Placental epithelial cell (primary cell): ENCODE results near the gene GPR148. TPM values are rescaled to one million over a fixed set of nuclear protein-coding genes. Genes with fewer than 3 reads are reported as not detected.

Source experiments
- total RNA-seq: library from RNA; depleted of rRNA; stranded (reverse); fragments of >200 nt; gene quantifications from 2 replicates; pipeline ENCODE4 v1.2.3, GENCODE V29; 2012

The GPR148 gene
- not detected in 2 replicates for total RNA-seq

GRCh38 chr2:130728549-130729316 is at the start of gene GPR148:
Gene GPR148, plus strand, starts transcription at chr2:130729070. Its CDS starts 82 bp downstream, at chr2:130729152.

GRCh38 chr2:130755256-130756052 is 26.6 kb downstream of the GPR148 start, which contains the start of gene AMER3:
Gene AMER3, plus strand, starts transcription at chr2:130755540. Its CDS starts 6,533 bp downstream, at chr2:130762073.

Other genes with a start within 250 kb of the GPR148 start
- not detected in 2 replicates for gene POTEI, start 219.7 kb upstream of the GPR148 start, total RNA-seq
- not detected in 2 replicates for gene CFC1B, start 207.8 kb upstream of the GPR148 start, total RNA-seq
- not detected in 2 replicates for gene CFC1, start 129.5 kb upstream of the GPR148 start, total RNA-seq
- gene POTEJ, start 117.6 kb upstream of the GPR148 start, total RNA-seq, result not detected in 2 replicates
- gene AMER3, start 26.5 kb downstream of the GPR148 start, total RNA-seq, result not detected in 2 replicates
- 4.7 and 5.9 TPM in 2 replicates for gene ARHGEF4, start 107.8 kb downstream of the GPR148 start, total RNA-seq